Fibroblast of pulmonary artery (primary cell): ENCODE measurements around the gene ARHGAP32.

Experiments used
- DNase-seq: peaks from one replicate; pipeline ENCODE4 v3.0.0-alpha.2; 2010; ENCODE audit warnings: low read depth
- H3K4me3 ChIP-seq: replicated peaks from 2 replicates; pipeline ENCODE4 v1.5.1; 2011; ENCODE audit warnings: low read depth, mild to moderate bottlenecking, control low read depth, low read length, moderate library complexity
- CTCF ChIP-seq: IDR thresholded peaks from 2 replicates; pipeline ENCODE4 v1.5.1; 2011; ENCODE audit warnings: mild to moderate bottlenecking, control low read depth, low read length, inconsistent platforms; ENCODE audit errors: missing control alignments

Gene ARHGAP32

DNA sequence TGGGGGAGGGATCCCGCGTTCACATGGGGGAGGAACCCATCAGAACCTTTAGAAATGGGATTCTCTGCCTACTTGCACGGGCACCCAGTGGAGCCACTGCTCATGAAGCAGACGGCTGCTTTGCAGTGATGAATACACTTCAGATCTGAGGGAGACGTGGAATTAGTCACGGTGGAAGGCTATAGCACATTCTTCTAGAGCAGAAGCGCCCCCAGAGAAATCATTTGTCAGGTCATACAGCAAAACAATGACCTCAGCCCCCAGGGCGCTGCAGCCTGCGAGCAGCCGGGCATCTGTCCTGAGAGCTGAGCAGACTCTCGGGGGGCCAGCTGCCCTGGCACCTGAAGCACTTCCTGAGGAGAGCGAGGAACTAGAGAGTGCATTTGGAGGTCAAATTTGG lies 262.1 kb downstream of the ARHGAP32 start:
- H3K4me3 ChIP-seq, result no peak overlapping the region
- TF ChIP-seq CTCF, result no peak
- no peak for DNase-seq

- no peak overlapping the region for H3K4me3 ChIP-seq
- no peak for TF ChIP-seq CTCF
- no peak for DNase-seq
These were observed 262.7 kb downstream of the ARHGAP32 start for GRCh38 chr11:128929468-128929867.

GRCh38 chr11:128928400-128928799 lies 263.7 kb downstream of the ARHGAP32 start:
- no peak overlapping the region for H3K4me3 ChIP-seq
- no peak for DNase-seq
- TF ChIP-seq CTCF, result no peak

DNA sequence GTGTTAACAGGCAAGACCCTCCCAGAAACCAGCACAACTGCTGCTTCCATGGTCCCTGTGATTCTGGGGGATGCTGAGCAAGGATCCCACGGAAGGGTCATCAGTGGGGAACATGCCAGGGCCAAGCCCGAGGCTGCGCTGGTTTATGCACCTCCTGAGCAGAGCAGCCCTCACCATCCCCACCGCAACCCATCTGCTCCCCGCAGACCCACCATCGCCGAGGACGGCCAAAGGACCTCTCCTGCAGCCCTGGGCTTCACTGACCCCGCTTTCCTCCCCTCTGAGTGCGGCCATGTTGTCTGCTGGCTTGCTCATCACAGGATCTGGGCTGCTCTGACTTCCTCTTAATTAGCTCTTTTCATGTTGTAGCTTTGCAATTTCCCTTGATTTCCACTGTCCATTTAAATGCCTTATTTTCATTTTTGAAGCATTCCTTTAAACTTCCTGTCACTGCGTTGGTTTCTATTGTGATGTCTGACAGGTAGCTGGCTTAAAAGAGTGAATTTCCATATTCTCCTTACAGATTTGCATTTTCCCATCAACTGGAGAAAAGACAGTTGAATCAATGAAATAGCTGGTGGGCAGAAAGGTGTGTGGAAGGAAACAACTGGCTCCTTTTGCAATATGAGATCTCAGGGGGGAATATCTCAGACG lies 264.3 kb downstream of the ARHGAP32 start:
- no peak overlapping the region for H3K4me3 ChIP-seq
- TF ChIP-seq CTCF, result no peak
- no peak for DNase-seq

- no peak for TF ChIP-seq CTCF
- no peak overlapping the region for H3K4me3 ChIP-seq
- no peak for DNase-seq
These were observed 265.0 kb downstream of the ARHGAP32 start for GRCh38 chr11:128927108-128927461.

DNA sequence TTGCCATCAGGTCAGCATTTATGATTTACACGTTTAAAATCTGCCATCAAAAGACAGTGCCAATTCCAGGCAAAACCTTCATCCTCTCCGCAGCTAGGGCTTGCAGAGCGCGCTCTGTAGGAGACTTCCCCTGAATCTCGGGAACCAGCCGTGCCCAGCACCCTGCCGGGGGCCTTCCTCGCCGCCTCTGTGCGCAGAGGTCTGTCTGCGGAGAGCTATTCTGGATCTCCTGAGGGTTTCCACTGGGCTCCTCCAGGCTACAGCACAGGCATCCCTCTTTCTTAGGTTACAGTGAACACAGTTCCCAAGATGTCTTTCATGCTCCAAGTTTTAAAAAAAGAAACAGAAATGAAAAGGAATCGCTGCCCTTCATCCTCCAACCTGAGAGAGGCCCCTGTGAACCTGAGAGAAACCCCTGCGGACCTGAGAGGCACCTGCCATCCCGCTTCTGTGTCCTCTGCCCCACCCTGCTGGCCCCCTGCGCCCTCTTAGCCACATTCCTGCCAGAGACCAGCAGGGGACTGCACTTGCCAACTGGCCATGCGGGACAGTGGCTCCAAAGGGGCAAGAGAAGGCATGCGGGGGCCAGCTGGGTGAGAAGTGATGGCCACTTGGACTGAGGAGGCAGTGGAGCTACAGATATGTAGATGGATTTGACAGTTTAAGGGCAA lies 265.6 kb downstream of the ARHGAP32 start:
- H3K4me3 ChIP-seq, result no peak overlapping the region
- no peak for DNase-seq
- no peak for TF ChIP-seq CTCF

DNA sequence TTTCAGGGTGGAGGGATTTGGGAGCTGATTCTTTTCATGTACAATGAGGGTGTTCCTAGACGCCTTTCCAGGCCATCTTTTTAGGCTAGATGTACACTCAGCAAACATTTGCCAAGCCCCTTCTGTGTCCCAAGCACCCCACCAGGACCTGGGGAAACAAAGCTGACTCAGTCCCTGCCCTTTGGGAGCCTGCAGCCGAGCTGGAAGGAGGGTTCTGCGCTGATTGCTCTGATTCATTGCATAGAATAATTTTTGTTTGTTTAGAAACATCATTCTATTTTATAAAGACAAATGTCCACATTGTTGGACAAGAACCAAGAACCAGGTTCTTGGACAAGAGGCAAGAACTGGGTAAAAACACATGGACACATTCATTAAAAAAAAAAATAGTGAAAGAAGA lies 266.1 kb downstream of the ARHGAP32 start:
- DNase-seq, result no peak
- H3K4me3 ChIP-seq, result no peak overlapping the region
- TF ChIP-seq CTCF, result no peak
